Ovary (tissue), 9 donors: ENCODE data around the gene FGFR4. TPM values are rescaled to one million over a fixed set of nuclear protein-coding genes. Genes with fewer than 3 reads are reported as not detected.
A peak's percentile ranks its signal among the peaks of the same experiment; 100 is the strongest.

Experiments used
- DNase-seq, 5 donors: peaks; one replicate each; pipeline ENCODE4 v3.0.0-alpha.2; 2019 to 2020
- H3K27ac ChIP-seq, 2 donors: fragments of 200-600 bp; one replicate each; pipeline versions ENCODE4 v1.5.1 to v1.8.0; 2019 to 2022
- H3K27me3 ChIP-seq: fragments of 200-600 bp; one replicate; pipeline ENCODE4 v1.8.0; 2022
- H3K36me3 ChIP-seq: fragments of 200-600 bp; sonication (generic); one replicate; pipeline ENCODE4 v1.5.1; 2019
- H3K4me1 ChIP-seq: one replicate; pipeline ENCODE4 v1.8.1; 2013; ENCODE audit warnings: mild to moderate bottlenecking, moderate library complexity; ENCODE audit not compliant: insufficient read depth
- H3K4me3 ChIP-seq: fragments of 200-600 bp; sonication (generic); one replicate; pipeline ENCODE4 v1.5.1; 2017
- H3K9me3 ChIP-seq, 2 donors: fragments of 200-600 bp in 1 of 2; sonication (generic) in 1 of 2; one replicate each; pipeline versions ENCODE4 v1.5.1 to v1.8.1; 2013 to 2019; ENCODE audit warnings: mild to moderate bottlenecking in 1 of 2, moderate library complexity in 1 of 2
- CTCF ChIP-seq, 3 donors: fragments of 450-650 bp in 2 of 3; fragments of 200-600 bp in 1 of 3; IDR thresholded peaks; one replicate each; pipeline versions ENCODE4 v1.5.1 to v1.8.0; 2016 to 2022; ENCODE audit warnings: antibody characterized with exemption in 3 of 3, mild to moderate bottlenecking in 1 of 3
- EP300 ChIP-seq: sonication (generic); formaldehyde crosslinking; IDR thresholded peaks from one replicate; pipeline ENCODE4 v1.6.1; 2017; ENCODE audit warnings: antibody characterized with exemption
- POLR2A ChIP-seq: fragments of 450-650 bp; IDR thresholded peaks from one replicate; pipeline ENCODE4 v1.6.1; 2017; ENCODE audit warnings: antibody characterized with exemption, mild to moderate bottlenecking, moderate library complexity
- WGBS, 3 donors: extraction: QIAGEN DNeasy Blood & Tissue Kit in 1 of 3; methylation state at CpG; one replicate each; pipeline versions ENCODE4 v1.1.5 to v1.1.7; 2013 to 2017; 5-methylcytosine and 5-hydroxymethylcytosine counted together
- intact Hi-C, 4 donors: fragments of 100-400 bp; cut with DNase I; formaldehyde crosslinking; loops; one replicate each; pipeline versions ENCODE4 v1.11.0 to v1.15.1; 2022 to 2023
- polyA plus RNA-seq, 2 donors: library from polyadenylated mRNA; stranded (reverse); fragments of 200-250 nt in 1 of 2; fragments of 350-450 nt in 1 of 2; fragmentation: Illumina TruSeq in 1 of 2; extraction: RNeasy Lipid Tissue Mini Kit (QIAGEN cat#74804) in 1 of 2; gene quantifications; one replicate each; pipeline ENCODE4 v1.2.3, GENCODE V29; 2013 to 2014
- total RNA-seq, 7 donors: library from RNA; depleted of rRNA in 2 of 7; stranded (reverse); fragments of >200 nt in 2 of 7; fragmentation: NEBNext Ultra II Directional in 3 of 7; extraction: Animal tissue kit (Norgen Biotek cat#: 25700) in 3 of 7; gene quantifications; one replicate each; pipeline versions ENCODE4 v1.1.0 to v1.2.4, GENCODE V29; 2016 to 2023
- donor health status: DM: no; HTN: no; CAD: no; lungs with moderate emphysema.
- donor health status: DM: no; HTN: no; CAD: no.
- donor health status: Bipolar disorder and iron deficiency.
- donor health status: DM: yes; HTN: yes; CAD: no.
- donor health status: DM: no; HTN: no; CAD: no.
- donor health status: DM: yes; HTN: yes; CAD: no.

FGFR4 gene
- total and polyA plus RNA-seq, 9 donors = 2.7 to 90.3 (median 25.6) TPM

- Histone ChIP-seq H3K27me3 (no peaks in the 10 kb centered on the region), H3K27ac (no peak overlapping the region), H3K4me3 (no peak overlapping the region), H3K9me3 (no peaks in the 10 kb centered on the region), H3K4me1 (peaks cover 21% of the 10 kb centered on the region), H3K36me3 (no peaks in the 10 kb centered on the region)
- TF ChIP-seq CTCF (IDR thresholded peaks at IDR 0.05) (no peak), POLR2A (no peak), EP300 (no peak)
- intact Hi-C loops = no loop called here
- WGBS, 3 donors = 55 to 56% (median 55%) methylated on average over 12 to 13 of the region's 13 CpGs
- DNase-seq = no peak
These were observed 596 bp upstream of the FGFR4 start for GRCh38 chr5:177085985-177086653.

- WGBS, 3 donors = 14 to 33% (median 19%) methylated on average over 21 to 23 of the region's 23 CpGs
- peak overlapping the region; percentile 47 to 55 for H3K27ac ChIP-seq
- no peaks in the 10 kb centered on the region for H3K9me3 ChIP-seq
- peaks cover 21% of the 10 kb centered on the region for H3K4me1 ChIP-seq
- no peaks in the 10 kb centered on the region for H3K36me3 ChIP-seq
- DNase-seq = peak in 2 of 5 donors; percentile 27 to 33
- TF ChIP-seq EP300 (no peak), POLR2A (no peak), CTCF (IDR thresholded peaks at IDR 0.05) (no peak)
- intact Hi-C loops = no loop called here
- H3K27me3 ChIP-seq = no peaks in the 10 kb centered on the region
- peak overlapping the region; percentile 45 for H3K4me3 ChIP-seq
These were observed 787 bp downstream of the FGFR4 start for GRCh38 chr5:177087398-177088005.

DNA sequence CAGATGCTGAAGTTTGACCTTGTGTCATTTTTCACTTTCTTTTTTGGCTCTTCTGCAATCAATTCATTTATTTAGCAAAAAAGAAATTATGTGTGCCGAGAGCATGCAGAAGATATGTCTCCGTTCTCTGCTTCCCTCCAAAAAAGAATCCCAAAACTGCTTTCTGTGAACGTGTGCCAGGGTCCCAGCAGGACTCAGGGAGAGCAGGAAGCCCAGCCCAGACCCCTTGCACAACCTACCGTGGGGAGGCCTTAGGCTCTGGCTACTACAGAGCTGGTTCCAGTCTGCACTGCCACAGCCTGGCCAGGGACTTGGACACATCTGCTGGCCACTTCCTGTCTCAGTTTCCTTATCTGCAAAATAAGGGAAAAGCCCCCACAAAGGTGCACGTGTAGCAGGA, 2.4 kb downstream of the FGFR4 start:
- H3K4me1 ChIP-seq = peaks cover 23% of the 10 kb centered on the region
- H3K9me3 ChIP-seq = no peaks in the 10 kb centered on the region
- peak in 3 of 5 donors; percentile 57 to 76 (median 74) for DNase-seq
- WGBS, 3 donors = 5 to 15% (median 5%) methylated on average over 5 of the region's 5 CpGs
- TF ChIP-seq POLR2A (no peak), CTCF (IDR thresholded peaks at IDR 0.05) (no peak), EP300 (no peak)
- H3K36me3 ChIP-seq = no peaks in the 10 kb centered on the region
- no peaks in the 10 kb centered on the region for H3K27me3 ChIP-seq
- intact Hi-C loops = no loop called here
- H3K4me3 ChIP-seq = no peak overlapping the region
- H3K27ac ChIP-seq = peak overlapping the region in 1 of 2 donors; percentile 55

- Histone ChIP-seq H3K27me3 (no peaks in the 10 kb centered on the region), H3K27ac (peak overlapping the region in 1 of 2 donors; percentile 55), H3K4me1 (peaks cover 31% of the 10 kb centered on the region)
These were observed 3.3 kb downstream of the FGFR4 start for GRCh38 chr5:177089825-177090641.

More at GRCh38 chr5:177089825-177090641, 3.3 kb downstream of the FGFR4 start:
- Histone ChIP-seq H3K4me3 (no peak overlapping the region), H3K9me3 (no peaks in the 10 kb centered on the region), H3K36me3 (no peaks in the 10 kb centered on the region)
- DNase-seq = no peak
- 82 to 91% (median 84%) methylated on average over 17 to 21 of the region's 21 CpGs for WGBS, 3 donors
- TF ChIP-seq CTCF (IDR thresholded peaks at IDR 0.05) = no peak
- TF ChIP-seq EP300 = no peak
- TF ChIP-seq POLR2A = no peak
- intact Hi-C loops = no loop called here
